CD1c-positive myeloid dendritic cell (primary cell): ENCODE measurements around the gene PPP1R37.
"Not testable (repeated sequence)": the region's sequence is repeated elsewhere in the genome, so short reads cannot be mapped to it uniquely, and the experiment has no call there.

Experiments
- DNase-seq: peaks from one replicate; pipeline ENCODE4 v3.0.0-alpha.2; 2016; ENCODE audit errors: extremely low spot score

PPP1R37 gene

GRCh38 chr19:45115809-45116615 is 23.0 kb downstream of the PPP1R37 start:
- DNase-seq: peak; percentile 57

DNA sequence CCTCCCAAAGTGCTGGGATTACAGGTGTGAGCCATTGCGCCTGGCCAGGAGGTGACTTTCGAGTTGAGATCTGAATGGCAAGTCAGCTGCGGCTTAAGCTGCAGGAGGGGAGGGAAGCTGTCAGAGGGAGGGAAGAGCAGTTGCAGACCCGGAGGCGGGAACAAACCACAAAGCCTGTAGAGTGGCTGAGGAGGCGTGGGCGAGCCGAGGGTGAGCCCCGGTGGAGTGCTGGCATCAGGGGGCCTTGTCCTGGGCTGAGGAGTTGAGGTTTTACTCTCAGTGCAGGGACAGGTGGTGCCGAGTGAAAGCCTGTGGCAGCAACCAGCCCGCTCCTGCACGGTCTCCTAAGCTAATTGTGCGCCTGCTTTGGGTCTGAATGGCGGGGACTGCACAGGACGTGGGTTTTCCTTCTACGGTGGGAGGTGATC is 24.2 kb downstream of the PPP1R37 start:
- peak; percentile 75 for DNase-seq

GRCh38 chr19:45117671-45118070 is 24.7 kb downstream of the PPP1R37 start:
- DNase-seq: no peak

- DNase-seq: no peak
These were observed 25.1 kb downstream of the PPP1R37 start for GRCh38 chr19:45118106-45118505.

DNA sequence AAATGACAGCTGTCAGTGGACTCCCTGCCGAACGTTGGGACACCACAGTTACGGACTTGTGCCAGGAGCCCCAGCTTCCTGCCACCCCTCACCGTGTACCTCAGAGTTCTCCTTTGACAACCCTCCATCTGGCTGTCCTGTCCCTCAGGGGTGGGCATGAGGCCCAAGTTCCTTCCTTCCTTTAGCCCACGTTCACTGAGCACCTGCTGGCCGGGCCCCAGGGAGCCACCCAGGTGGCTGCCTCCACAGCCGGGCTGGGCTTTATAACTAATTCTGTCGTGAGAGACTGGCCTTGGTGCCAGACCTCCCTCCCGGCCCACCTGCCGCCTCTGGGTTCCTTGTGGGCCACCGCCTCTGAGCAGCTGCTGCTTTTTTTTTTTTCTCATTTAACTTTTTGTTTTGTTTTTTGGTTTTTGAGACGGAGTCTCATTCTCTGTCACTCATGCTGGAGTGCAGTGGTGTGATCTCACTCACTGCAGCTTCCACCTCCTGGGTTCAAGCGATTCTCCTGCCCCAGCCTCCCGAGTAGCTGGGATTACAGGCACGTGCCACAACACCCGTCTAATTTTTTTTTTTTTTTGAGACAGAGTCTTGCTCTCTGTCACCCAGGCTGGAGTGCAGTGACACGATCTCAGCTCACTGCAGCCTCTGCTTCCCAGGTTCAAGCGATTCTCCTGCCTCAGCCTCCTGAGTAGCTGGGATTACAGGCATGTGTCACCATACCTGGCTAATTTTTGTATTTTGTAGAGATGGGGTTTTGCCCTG is 25.8 kb downstream of the PPP1R37 start:
- DNase-seq: not testable (repeated sequence)

- DNase-seq: no peak
These were observed 26.6 kb downstream of the PPP1R37 start for GRCh38 chr19:45119582-45119981.

DNA sequence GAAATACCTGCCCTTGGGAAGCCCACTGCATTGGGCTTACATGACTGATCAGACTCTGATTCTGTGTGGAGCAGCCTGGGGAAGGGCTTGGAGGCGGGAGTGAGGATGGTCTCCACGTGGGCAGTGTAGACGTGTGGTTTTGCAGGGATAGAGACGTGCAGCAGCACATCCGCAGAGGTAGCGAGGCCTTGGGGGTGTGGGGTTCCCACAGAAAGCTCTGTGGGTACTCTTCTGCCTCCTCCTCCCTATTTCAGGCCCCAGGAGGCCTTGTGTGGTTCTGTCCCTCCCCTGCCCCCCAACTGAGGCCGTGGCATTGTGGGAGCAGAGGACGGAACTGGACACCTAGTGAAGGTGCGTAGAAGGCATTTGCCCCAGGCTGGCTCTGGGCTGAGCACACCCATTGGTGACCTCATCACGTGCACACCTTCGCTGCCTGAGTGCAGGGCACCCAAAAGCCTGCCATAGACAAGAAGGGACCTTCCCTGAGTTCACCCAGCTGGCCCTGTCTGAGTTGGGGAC is 28.9 kb downstream of the PPP1R37 start:
- no peak for DNase-seq

GRCh38 chr19:45122832-45123231 is 29.9 kb downstream of the PPP1R37 start:
- DNase-seq: no peak

DNA sequence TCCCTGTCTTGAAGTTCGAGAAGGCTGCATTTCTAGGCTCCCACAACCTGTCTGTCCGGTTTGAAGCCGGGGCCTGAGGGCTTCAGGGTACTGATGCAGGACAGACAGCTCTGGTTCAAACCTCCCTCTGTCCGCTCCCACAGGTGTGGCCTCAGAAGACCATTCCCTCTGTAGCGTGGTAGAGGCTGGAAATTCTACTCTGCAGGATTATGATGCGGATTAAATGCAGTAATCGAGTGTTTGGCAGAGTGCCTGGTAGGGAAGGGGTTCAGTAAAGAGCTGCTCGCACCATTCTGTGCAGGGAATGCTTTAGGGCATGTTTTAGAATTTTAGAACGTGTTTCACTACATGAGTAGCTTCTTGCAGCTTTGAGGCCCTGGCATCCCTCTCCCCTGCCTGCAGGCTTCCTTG is 30.5 kb downstream of the PPP1R37 start:
- DNase-seq: no peak

DNA sequence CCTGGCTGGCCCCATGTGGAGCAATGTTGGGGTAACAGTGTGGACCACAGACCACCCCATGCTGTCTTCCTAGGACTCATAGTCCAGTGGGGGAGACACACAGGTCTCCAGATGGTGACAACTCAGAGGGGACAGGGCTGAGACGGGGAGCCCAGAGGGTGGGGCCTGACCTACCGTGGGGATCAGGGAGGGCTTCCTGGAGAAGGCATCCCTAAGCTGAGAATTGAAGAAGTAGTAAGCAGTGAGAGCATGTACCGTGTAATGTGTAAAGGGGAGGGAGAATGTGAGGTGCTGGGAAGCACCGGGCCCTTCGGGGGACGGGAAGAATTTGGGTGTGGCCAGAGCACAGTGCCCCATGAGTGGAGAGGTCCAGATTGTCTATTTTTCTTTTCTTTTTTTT is 31.0 kb downstream of the PPP1R37 start:
- DNase-seq: no peak

- no peak for DNase-seq
These were observed 32.4 kb downstream of the PPP1R37 start for GRCh38 chr19:45125360-45125759.

DNA sequence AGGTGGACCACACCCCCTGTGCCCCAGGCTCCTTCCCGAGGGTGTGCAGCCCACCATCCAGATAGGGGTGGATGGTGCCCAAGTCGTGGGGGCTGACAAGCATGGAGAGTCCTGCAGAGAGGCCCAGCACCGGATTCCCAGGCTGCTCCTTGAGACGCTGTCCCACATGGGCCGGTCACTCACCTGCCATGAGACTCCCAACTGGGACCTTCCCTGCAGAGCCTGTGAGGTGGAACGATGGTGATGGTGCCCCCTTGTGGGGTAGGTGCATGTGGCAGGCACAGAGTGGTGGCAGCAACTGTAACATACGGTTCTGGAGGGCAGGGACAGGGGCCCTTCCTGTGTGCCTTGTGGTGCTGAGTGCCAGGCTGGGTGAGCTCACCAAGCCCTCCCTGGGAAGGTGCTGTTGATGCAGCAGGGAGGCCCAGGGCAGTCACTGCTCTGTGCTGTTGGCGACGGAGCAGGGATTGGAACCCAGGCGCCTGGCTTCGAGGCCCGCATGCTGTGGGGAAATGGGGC is 33.1 kb downstream of the PPP1R37 start:
- peak; percentile 65 for DNase-seq

GRCh38 chr19:45126654-45127053 is 33.7 kb downstream of the PPP1R37 start:
- DNase-seq: no peak

GRCh38 chr19:45128146-45128545 is 35.2 kb downstream of the PPP1R37 start:
- no peak for DNase-seq

DNA sequence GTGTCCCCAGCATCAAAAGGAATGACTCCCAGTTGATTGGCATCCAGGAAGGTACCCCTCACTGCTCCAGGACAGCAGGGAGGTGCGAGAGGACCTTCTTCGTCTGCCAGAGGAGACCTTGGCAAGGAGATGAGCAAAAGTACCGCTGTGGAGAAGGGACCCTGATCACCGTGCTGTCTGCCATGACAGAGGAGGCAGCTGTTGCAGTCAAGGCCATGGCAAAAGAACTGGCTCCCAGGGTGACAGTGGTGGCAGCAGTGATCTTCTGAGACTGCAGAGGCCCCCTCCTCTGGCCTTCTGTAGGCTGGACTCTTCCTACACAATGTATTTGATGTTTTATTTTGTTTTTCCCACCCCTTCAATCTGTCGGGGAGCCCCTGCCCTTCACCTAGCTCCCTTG is 35.8 kb downstream of the PPP1R37 start:
- no peak for DNase-seq

GRCh38 chr19:45130236-45130635 is 37.3 kb downstream of the PPP1R37 start:
- no peak for DNase-seq

DNA sequence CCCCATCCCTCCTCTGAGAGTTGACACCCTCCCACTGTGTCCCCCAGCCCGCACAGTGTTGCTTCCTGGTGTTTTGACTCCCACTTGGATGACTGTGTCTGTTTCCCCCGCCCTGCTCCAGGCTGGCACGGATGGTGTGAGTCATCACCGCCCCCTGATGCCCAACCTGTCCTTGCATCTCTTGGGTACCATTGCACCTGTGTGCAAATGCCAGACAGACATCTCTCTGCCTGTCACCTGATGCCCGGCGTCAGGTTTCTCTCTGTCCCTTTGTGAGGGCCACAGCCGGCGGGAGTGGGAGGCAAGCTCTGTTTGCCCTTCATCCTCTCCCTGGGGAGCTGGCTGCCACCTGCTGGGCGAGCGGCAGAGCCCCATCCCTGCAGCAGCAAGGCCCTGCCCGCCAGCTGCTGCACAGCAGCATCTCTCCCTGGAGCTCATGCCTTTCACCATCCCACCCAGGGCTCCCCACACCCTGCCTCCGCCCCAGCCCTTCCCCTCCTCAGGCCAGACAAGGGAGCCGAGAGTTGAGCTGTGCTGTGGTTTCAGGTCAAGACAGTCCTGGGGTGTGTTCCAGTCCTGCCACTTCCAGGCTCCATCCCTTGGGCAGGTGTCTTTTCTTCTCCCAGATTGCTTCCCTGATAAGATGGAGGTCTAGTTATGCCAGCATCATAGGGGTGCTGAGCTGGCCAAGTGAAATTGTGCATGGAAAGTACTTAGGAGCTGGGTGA is 38.1 kb downstream of the PPP1R37 start:
- DNase-seq: no peak

- no peak for DNase-seq
These were observed 40.7 kb downstream of the PPP1R37 start for GRCh38 chr19:45133661-45134060.

DNA sequence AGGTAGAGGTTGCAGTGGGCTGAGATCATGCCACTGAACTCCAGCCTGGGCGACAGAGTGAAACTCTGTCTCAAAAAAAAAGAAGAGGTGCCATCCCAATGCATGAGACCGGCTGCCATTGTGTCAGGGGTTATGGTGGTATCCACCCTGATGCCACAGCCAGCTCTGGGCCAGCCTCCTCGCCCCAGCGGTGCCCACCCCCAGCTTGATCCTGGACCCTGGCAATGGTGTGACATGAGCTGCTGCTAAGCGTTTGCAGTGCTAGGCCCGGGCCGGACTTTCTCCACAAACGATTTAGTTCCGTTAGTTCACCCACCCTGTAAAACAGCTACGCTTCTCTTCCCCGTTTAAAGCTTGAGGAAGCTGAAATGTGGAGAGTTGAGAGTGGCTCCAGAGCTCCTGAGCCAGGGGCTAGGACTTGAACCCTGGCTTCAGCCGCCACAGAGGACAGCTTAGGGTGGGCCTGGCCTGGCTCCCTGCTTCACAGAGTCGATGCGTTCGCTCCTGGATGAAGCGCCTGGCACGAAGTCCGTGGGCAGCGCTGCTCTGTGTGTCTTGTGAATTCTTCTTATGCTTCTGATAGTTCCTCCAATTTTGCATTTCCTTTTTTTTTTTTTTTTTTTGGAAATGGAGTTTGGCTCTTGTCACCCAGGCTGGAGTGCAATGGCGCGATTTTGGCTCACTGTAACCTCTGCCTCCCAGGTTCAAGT is 42.4 kb downstream of the PPP1R37 start:
- no peak for DNase-seq

GRCh38 chr19:45136507-45137178 is 43.7 kb downstream of the PPP1R37 start:
- no peak for DNase-seq
